GM12892 (cell line): ENCODE measurements around the gene TEX28.
"Not testable (repeated sequence)": the region's sequence is repeated elsewhere in the genome, so short reads cannot be mapped to it uniquely, and the experiment has no call there.

Experiments
- DNase-seq: peaks from one replicate; pipeline ENCODE4 v3.0.0; 2011; ENCODE audit not compliant: insufficient read length
- FAIRE-seq: peaks from 2 replicates; lab custom pipeline; 2011; peaks lifted over from hg19 to GRCh38; lab: Jason Lieb, UNC
- POLR2A ChIP-seq: IDR thresholded peaks from 2 replicates; pipeline ENCODE4 v1.6.1; 2011; ENCODE audit warnings: low read depth, low read length, control low read depth
- POLR2AphosphoS5 ChIP-seq: IDR thresholded peaks from 2 replicates; pipeline ENCODE4 v1.6.1; 2011; ENCODE audit warnings: low read depth, low read length, control low read depth
- TAF1 ChIP-seq: IDR thresholded peaks from 2 replicates; pipeline ENCODE4 v1.6.1; 2011; ENCODE audit warnings: low read depth, mild to moderate bottlenecking, control low read depth, low read length, borderline replicate concordance

TEX28 gene

DNA sequence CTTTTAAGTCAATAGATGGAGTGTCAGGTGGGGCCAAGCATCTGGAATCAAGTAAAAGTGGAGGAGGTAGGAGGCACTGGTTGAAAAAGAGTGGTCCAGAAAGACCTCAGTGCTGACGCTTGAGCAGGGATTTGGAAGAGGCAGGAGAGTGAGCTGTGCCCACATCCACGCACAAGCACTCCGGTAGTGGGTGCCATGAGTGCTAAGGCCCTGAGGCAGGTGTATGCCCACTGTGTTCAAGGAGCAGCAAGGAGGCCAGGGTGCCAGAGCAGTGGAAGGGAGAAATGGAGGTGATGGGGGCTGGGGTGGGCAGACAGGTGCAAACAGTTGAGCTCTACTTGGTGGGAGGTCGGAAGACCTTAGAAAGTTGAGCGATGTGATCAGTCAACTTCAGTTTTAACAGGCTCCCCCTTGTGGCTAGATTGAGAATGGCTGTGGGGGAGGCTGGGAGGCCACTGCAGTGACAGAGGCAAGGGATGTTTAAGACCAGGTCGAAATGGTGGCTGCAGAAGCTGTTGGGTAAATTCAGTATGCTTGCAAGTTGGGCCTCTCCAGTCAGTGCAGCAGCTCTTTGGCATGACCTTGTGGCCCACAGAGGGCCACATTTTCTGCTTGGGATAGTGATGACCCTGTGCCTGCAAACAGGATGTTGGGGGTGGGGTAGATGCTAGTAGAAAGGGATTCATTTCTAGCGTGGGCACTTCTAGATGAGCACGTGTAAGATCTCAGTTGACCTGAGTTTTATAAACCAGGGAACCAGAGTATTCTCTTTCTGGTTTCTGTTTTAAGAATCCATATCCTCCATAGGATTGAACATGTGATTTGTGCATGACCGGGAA lies 13.4 kb upstream of the TEX28 start:
- FAIRE-seq = peak; percentile 78
- no peak for DNase-seq
- TF ChIP-seq TAF1 (no peak), POLR2AphosphoS5 (no peak), POLR2A (no peak)

DNA sequence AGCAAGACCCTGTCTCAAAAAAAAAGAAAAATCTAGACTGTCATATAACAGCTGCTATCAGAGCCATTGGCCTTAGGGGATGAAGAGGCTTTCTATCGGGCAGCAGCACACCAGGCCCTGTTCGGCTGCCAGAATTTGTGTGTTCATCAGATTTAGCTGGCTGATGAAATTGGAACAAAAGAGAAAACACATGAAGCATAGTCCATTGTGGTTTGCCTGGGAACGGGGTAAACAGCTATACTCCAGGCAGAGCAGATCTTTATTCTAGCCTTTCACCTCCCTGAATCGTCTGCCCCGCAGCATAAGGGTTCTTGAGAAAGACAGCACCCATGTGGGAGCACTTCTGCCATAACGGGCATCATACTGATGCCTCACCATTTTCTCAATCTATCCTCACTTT lies 12.3 kb upstream of the TEX28 start:
- DNase-seq = no peak
- no peak for FAIRE-seq

DNA sequence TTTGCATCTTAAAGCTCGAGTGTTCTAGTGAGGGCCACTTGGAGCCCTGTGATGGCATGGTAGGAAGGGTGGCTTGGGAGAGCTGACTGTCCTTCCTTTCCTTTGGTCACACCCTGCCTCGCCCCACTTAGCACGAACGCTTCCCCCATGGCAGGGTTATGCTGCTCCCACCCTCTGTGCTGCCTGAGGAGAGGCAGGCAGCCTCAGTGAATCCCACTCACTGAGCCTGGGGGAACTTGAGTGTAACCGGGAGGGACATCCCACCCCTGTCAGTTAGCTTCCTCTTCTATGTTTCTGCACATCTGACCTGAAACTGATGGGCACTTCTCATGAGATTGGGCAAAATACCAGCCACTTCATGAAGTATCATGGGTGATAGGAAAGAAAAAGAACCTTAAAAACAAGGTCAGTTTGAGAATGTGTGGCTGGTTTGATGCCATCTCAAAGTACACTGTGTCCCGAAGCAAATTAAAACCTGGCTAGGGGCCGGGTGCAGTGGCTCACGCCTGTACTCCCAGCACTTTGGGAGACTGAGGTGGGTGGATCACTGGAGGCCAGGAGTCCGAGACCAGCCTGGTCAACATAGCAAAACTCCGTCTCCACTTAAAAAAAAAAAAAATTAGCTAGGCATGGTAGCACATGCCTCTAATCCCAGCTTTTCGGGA lies 10.7 kb upstream of the TEX28 start:
- DNase-seq (no peak), FAIRE-seq (no peak)
- no peak for TF ChIP-seq TAF1
- TF ChIP-seq POLR2A = no peak
- TF ChIP-seq POLR2AphosphoS5 = no peak

More for the DNA sequence above, 12.3 kb upstream of the TEX28 start:
- TF ChIP-seq POLR2AphosphoS5 (no peak), TAF1 (no peak)

DNA sequence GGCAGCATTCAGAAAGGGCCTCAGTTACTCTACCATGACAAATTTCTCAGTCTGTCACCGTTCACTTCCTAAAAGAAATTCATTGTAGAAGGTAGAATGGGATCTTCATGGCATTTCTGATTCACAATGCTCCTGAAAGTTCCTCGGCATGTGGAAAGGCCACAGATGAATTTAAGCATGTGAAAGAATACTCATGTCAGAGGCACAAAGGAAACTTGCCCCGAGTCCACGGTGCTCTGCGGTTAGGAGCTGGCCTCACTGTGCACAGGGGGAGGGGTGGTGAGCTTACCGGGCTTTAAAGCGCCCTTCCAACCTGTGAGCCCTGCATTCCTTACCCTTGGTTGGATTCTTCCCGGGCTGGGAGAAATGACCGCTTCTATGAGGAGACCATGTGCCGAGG lies 9.9 kb upstream of the TEX28 start:
- no peak for TF ChIP-seq POLR2AphosphoS5
- TF ChIP-seq POLR2A = no peak
- TF ChIP-seq TAF1 = no peak
- no peak for FAIRE-seq
- DNase-seq = no peak

DNA sequence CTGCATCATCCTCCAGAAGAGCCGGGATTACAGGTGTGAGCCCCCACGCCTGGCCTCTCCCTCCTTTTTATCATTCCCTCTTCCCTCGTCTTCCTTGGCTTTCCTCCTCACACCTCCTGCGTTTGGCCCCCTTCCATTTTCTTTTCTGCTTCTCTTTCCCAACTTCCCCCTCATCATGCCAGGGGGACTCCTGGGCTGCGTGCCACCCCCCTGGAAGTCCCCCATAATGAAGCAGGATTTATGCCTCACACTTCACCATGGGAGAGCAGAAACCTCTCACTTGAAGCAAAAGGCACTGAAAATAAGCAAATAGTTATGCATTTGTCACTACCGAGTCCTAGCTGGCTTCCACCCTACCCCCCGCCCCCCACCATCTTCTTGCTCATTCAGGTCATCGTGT lies 8.6 kb upstream of the TEX28 start:
- no peak for TF ChIP-seq POLR2A
- no peak for TF ChIP-seq TAF1
- no peak for TF ChIP-seq POLR2AphosphoS5
- DNase-seq (no peak), FAIRE-seq (no peak)

DNA sequence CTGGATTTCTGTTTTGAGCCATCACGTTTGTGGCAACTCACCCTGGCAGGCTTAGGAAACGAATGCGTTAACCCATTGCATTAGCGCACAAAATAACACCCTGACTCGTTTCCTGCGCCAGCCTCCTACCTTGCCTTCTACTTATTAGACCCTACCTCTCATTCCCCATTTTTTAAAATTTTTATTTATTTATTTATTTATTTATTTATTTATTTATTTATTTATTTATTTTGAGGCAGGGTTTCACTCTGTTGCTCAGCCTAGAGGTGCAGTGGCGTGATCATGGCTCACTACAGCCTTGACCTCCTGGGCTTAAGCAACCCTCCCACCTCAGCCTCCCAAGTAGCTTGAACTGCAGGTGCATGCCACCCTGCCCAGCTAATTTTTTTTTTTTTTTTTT lies 8.1 kb upstream of the TEX28 start:
- not testable (repeated sequence) for DNase-seq
- peak; percentile 62 for FAIRE-seq

DNA sequence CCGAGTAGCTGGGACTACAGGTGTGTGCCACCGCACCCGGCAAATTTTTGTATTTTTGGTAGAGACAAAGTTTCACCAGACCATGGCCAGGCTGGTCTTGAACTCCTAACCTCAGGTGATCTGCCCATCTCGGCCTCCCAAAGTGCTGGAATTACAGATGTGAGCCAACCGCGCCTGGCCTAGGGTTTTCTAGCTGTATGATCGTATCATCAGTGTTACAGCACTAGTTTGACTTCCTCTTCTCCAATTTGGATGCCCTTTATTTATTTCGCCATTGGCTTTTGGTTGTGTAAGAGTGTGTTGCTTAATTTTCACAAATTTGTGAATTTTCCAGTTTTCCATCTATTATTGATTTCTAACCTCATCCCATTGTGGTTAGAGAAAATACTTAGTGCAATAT lies 5.9 kb upstream of the TEX28 start:
- no peak for TF ChIP-seq TAF1
- TF ChIP-seq POLR2AphosphoS5 = no peak
- no peak for TF ChIP-seq POLR2A
- DNase-seq (no peak), FAIRE-seq (no peak)

DNA sequence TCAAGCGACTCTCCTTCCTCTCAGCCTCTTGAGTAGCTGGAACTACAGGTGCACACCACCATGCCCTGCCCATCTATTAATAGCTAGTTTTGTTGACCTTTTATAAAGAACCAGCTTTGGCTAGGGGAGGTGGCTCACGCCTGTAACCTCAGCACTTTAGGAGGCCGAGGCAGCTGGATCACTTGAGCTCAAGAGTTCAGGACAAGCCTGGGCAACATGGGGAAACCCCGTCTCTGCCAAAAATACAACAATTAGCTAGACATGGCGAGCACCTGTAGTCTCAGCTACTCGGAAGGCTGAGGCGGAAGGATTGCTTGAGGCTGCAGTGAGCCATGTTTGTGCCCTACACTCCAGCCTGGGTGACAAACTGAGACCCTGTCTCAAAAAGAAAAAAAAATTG lies 3.4 kb upstream of the TEX28 start:
- no peak for FAIRE-seq
- no peak for DNase-seq
- no peak for TF ChIP-seq POLR2AphosphoS5
- no peak for TF ChIP-seq TAF1
- no peak for TF ChIP-seq POLR2A

DNA sequence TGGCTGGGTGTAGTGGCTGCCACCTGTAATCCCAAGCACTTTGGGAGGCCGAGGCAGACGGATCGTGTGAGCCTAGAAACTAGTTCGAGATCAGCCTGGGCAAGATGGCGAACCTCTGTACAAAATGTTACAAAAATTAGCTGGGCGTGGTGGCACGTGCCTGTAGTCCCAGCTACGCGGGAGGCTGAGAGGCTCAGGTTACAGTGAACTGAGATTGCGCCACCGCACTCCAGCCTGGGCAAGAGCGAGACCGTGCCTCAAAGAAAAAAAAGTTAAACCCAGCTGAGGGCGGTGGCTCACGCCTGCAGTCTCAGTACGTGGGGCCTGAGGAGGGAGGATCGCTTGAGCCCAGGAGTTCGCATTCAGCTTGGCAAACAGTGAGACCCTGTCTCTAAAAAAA lies 1.8 kb upstream of the TEX28 start:
- FAIRE-seq (no peak), DNase-seq (no peak)

DNA sequence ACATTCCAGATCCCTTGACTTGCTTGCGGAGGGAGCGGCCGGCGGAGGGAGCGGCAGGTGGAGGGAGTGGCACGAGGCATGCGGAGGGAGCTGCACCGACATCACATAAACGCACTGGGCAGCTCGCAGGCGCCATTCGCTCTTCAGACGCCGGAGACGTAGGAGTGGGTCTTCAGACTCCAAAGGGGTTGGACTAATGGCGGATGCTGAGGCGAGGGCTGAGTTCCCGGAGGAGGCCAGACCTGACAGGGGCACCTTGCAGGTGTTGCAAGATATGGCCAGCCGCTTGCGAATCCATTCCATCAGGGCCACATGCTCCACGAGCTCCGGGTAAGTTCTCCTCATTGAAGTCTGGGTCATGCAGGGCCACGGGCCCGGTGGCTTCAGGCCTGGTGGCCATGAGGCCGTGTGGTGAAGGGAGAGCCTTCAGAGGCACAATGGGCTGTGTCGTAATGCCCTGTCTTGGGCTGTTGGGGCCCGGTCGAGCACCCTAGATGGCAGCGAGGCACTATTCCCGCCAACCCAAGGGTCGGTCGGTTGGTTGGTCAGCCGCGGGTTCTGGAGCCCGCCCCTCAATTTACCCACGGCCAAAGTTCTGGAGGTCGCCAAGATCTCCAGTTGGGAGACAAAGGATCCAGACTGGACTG lies 863 bp upstream of the TEX28 start, which contains the start of gene TKTL1:
TKTL1 (plus strand) TSS at position 132 of the 647 bp plus-strand sequence; CDS start at position 197, 65 bp downstream.
- DNase-seq (no peak), FAIRE-seq (no peak)
- TF ChIP-seq POLR2A (no peak), POLR2AphosphoS5 (no peak), TAF1 (no peak)

More for the DNA sequence above, 1.8 kb upstream of the TEX28 start:
- TF ChIP-seq POLR2A (no peak), TAF1 (no peak), POLR2AphosphoS5 (no peak)

DNA sequence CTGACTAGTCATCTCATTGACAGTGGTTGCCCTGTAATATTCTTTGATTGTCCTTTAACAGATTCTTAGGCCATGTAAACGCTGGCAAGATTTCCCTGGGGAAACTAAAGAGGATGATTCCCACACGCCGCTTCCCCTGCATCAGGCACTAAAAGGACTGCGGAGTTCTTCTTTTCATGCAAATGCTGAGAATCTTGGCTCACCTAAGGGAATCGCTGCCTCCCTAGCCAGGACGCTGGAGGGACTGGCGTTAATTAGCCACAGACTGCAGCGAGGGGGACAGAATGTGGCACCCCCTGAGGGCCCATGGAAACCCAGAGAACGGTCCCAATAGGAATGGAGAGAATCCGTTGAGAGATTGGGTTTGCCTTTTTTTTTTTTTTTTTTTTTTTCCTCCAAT lies 8.5 kb downstream of the TEX28 start:
- FAIRE-seq, DNase-seq: not testable (repeated sequence)

DNA sequence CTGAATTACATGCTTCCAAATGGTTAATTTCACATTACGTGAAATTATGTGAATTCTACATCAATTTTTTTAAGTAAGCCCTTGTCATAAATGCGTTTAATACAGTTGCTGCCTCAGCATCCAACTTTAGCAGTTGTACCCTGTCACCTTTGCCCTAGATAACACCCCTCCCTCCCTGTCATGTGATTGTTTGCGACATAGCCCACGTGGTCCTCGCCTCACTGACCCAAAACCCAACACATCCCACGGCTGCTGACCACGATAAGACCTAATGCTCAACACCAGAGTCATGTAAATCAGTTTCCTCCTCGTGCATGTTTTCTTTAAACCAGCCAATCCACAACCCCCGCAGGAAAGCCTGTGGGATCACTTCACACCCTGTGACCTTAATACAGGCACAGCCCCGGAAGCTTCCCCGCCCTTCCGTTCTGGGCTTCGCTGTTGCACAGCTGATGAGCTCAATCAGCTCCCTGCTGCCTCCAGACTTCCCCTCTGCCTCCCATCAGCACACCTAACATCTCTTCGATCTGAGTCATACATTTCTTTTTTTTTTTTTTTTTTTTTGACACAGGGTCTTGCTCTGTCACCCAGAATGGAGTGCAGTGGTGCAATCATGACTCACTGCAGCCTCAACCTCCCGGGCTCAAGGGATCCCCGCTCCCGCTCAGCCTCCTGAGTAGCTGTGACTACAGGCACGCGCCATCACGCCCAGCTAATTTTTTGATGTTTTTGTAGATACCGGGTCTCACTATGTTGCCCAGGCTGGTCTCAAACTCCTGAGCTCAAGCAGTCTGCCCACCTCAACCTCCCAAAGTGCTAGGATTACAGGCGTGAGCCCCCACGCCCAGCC lies 10.2 kb downstream of the TEX28 start:
- not testable (repeated sequence) for DNase-seq, FAIRE-seq

DNA sequence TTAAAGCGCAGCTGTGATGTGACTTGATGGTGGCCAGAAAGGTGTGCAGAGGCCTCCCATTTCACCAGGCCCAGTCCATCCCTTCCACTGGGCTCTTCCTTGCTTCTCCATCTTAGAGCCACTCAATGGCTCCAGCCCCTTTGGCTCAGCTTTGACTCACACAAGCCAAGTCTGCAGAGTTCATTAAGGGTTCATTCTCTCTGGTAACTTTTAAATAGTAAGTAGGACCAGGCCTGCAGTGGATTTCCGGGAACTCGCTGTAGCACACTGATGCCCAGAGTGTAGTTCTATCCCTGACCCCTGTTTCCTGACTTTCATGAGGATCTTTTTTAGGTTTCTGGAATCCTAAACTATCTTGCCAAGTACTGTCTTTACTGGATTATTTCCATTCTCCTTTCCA lies 25.7 kb downstream of the TEX28 start:
- DNase-seq, FAIRE-seq: not testable (repeated sequence)

DNA sequence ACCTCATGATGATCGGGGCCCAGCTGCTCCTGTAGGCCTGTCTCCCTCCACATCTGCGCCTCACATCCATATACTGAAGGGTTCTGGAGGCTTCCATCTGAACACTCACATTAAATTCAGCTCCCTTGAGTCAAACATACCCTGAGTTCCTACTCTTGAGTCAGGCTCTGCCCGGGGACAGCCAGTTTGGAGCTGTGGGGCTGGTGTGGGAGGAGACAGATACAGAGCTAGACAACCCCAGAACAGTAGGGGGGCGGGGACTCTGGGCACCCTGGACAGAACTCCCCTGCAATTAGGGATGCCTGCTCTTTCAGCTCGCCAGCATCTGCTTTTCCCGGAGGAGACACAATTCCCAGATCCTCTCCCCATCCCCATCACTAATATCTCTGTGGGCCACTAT lies 31.9 kb downstream of the TEX28 start:
- FAIRE-seq, DNase-seq: not testable (repeated sequence)

DNA sequence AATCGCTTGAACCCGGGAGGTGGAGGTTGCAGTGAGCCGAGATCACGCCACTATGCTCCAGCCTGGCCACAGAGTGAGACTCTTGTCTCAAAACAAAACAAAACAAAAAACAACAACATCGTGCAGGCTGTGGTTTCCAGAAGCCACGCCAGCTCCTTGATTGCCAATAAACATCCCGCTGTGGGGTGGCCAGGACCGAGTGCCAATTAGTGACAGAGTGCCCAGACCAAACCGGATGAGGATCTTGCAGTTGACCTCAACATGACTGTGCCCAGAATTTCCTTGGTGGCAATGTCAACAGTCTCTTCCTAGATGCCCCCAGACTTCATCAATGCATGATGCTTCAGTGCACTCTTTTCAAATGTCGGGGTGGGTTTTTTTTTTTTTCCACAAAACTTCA lies 36.2 kb downstream of the TEX28 start:
- not testable (repeated sequence) for FAIRE-seq, DNase-seq

DNA sequence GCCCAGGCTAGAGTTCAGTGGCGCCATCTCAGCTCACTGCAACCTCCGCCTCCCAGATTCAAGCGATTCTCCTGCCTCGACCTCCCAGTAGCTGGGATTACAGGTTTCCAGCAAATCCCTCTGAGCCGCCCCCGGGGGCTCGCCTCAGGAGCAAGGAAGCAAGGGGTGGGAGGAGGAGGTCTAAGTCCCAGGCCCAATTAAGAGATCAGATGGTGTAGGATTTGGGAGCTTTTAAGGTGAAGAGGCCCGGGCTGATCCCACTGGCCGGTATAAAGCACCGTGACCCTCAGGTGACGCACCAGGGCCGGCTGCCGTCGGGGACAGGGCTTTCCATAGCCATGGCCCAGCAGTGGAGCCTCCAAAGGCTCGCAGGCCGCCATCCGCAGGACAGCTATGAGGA lies 37.6 kb downstream of the TEX28 start, which contains the start of gene OPN1MW3:
OPN1MW3 (plus strand) TSS at position 301 of the 400 bp plus-strand sequence; CDS start at position 339, 38 bp downstream.
- DNase-seq, FAIRE-seq: not testable (repeated sequence)

DNA sequence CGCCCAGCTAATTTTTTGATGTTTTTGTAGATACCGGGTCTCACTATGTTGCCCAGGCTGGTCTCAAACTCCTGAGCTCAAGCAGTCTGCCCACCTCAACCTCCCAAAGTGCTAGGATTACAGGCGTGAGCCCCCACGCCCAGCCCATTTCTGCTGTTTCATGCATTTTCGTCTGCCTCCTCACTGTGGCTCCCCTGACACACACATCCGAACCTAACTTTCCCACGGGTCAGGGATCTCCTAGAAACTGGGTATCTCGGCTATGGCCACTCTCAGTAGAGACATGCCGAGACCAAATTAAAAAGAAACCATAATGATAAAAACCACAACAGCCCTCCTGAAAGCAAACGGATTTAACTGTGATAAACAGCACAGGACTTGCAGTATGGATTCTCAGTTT lies 46.8 kb downstream of the TEX28 start:
- DNase-seq, FAIRE-seq: not testable (repeated sequence)
